H9 (cell line): ENCODE data around the gene ICOSLG. TPM values are rescaled to one million over a fixed set of nuclear protein-coding genes. Genes with fewer than 3 reads are reported as not detected.

Experiments
- DNase-seq: peaks from one replicate; pipeline ENCODE4 v3.0.0-alpha.2; 2017
- H2AFZ ChIP-seq: one replicate; pipeline ENCODE4 v1.6.1; 2013; ENCODE audit warnings: mild to moderate bottlenecking, low read length, control low read depth, moderate library complexity
- H2AK5ac ChIP-seq: 2 replicates; pipeline ENCODE4 v1.6.1; 2013; ENCODE audit warnings: low read length, control low read depth, mixed read lengths; ENCODE audit not compliant: insufficient read length
- H2BK120ac ChIP-seq: one replicate; pipeline ENCODE4 v1.6.1; 2013; ENCODE audit warnings: low read depth, mild to moderate bottlenecking, low read length, control low read depth, inconsistent platforms; ENCODE audit not compliant: poor library complexity, severe bottlenecking
- H2BK12ac ChIP-seq: 2 replicates; pipeline ENCODE4 v1.6.1; 2013; ENCODE audit warnings: low read length, control low read depth, mixed read lengths, low read depth; ENCODE audit not compliant: insufficient read length
- H2BK15ac ChIP-seq: 2 replicates; pipeline ENCODE4 v1.6.1; 2013; ENCODE audit warnings: low read depth, low read length, control low read depth
- H2BK20ac ChIP-seq: one replicate; pipeline ENCODE4 v1.6.1; 2013; ENCODE audit warnings: low read depth, mild to moderate bottlenecking, low read length, control low read depth, inconsistent platforms; ENCODE audit not compliant: poor library complexity, severe bottlenecking
- H2BK5ac ChIP-seq: 2 replicates; pipeline ENCODE4 v1.6.1; 2013; ENCODE audit warnings: low read length, control low read depth, mixed read lengths; ENCODE audit not compliant: insufficient read length
- H3K14ac ChIP-seq: 2 replicates; pipeline ENCODE4 v1.6.1; 2013; ENCODE audit warnings: low read length, control low read depth; ENCODE audit not compliant: insufficient read depth
- H3K18ac ChIP-seq: 2 replicates; pipeline ENCODE4 v1.6.1; 2013; ENCODE audit warnings: low read depth, mild to moderate bottlenecking, mixed read lengths, low read length, control low read depth; ENCODE audit not compliant: insufficient read length
- H3K23ac ChIP-seq: 2 replicates; pipeline ENCODE4 v1.6.1; 2013; ENCODE audit warnings: low read length, control low read depth, mixed read lengths, low read depth; ENCODE audit not compliant: insufficient read length
- H3K23me2 ChIP-seq: 2 replicates; pipeline ENCODE4 v1.6.1; 2013; ENCODE audit warnings: low read depth, mild to moderate bottlenecking, mixed read lengths, low read length, control low read depth; ENCODE audit not compliant: insufficient read length, poor library complexity, severe bottlenecking
- H3K27ac ChIP-seq: 2 replicates; pipeline ENCODE4 v1.5.1; 2013; ENCODE audit warnings: low read length, control low read depth, mixed read lengths, low read depth; ENCODE audit not compliant: insufficient read length
- H3K27me3 ChIP-seq: 2 replicates; pipeline ENCODE4 v1.6.1; 2013; ENCODE audit warnings: low read length, control low read depth, inconsistent platforms; ENCODE audit not compliant: insufficient read depth
- H3K4ac ChIP-seq: 2 replicates; pipeline ENCODE4 v1.6.1; 2013; ENCODE audit warnings: low read depth, mild to moderate bottlenecking, control low read depth, inconsistent platforms, low read length, moderate library complexity
- H3K4me1 ChIP-seq: 2 replicates; pipeline ENCODE4 v1.6.1; 2013; ENCODE audit warnings: low read length, control low read depth, inconsistent platforms; ENCODE audit not compliant: insufficient read depth
- H3K4me2 ChIP-seq: 2 replicates; pipeline ENCODE4 v1.6.1; 2013; ENCODE audit warnings: low read length, control low read depth, mixed read lengths; ENCODE audit not compliant: insufficient read length, insufficient read depth
- H3K56ac ChIP-seq: 2 replicates; pipeline ENCODE4 v1.6.1; 2013; ENCODE audit warnings: low read depth, mild to moderate bottlenecking, mixed read lengths, low read length, control low read depth; ENCODE audit not compliant: insufficient read length
- H3K79me1 ChIP-seq: 2 replicates; pipeline ENCODE4 v1.6.1; 2013; ENCODE audit warnings: low read depth, mild to moderate bottlenecking, moderate library complexity, low read length, control low read depth, inconsistent platforms; ENCODE audit not compliant: insufficient read depth, poor library complexity, severe bottlenecking
- H3K79me2 ChIP-seq: 2 replicates; pipeline ENCODE4 v1.6.1; 2013; ENCODE audit warnings: low read length, control low read depth, inconsistent platforms; ENCODE audit not compliant: insufficient read depth
- H3K9ac ChIP-seq: 2 replicates; pipeline ENCODE4 v1.6.1; 2013; ENCODE audit warnings: low read length, control low read depth, mixed read lengths; ENCODE audit not compliant: insufficient read length; ENCODE audit errors: extremely low read depth
- H3K9me3 ChIP-seq: one replicate; pipeline ENCODE4 v1.6.1; 2013; ENCODE audit warnings: low read depth, low read length, inconsistent platforms; ENCODE audit not compliant: control insufficient read depth
- H3T11ph ChIP-seq: one replicate; pipeline ENCODE4 v1.6.1; 2013; ENCODE audit warnings: mild to moderate bottlenecking, low read length, control low read depth, inconsistent platforms
- H4K20me1 ChIP-seq: one replicate; pipeline ENCODE4 v1.6.1; 2013; ENCODE audit not compliant: control insufficient read depth, insufficient read length, insufficient read depth
- H4K5ac ChIP-seq: 2 replicates; pipeline ENCODE4 v1.6.1; 2013; ENCODE audit warnings: low read depth, mild to moderate bottlenecking, mixed read lengths, low read length, control low read depth; ENCODE audit not compliant: insufficient read length
- H4K8ac ChIP-seq: replicated peaks from 2 replicates; pipeline ENCODE4 v1.6.1; 2013; ENCODE audit warnings: low read length, control low read depth, mixed read lengths, low read depth; ENCODE audit not compliant: insufficient read length
- H4K91ac ChIP-seq: 2 replicates; pipeline ENCODE4 v1.6.1; 2013; ENCODE audit warnings: low read depth, mild to moderate bottlenecking, moderate library complexity, mixed read lengths, low read length, control low read depth; ENCODE audit not compliant: insufficient read length
- H3K27ac Mint-ChIP-seq, 3 experiments: 2 replicates in 2 of 3; 3 replicates in 1 of 3; pipeline ENCODE4 v1.8.0; 2020 to 2021; ENCODE audit warnings: mixed read lengths in 3 of 3, mild to moderate bottlenecking in 1 of 3, moderate library complexity in 1 of 3
- H3K27me3 Mint-ChIP-seq: 2 replicates; pipeline ENCODE4 v1.8.0; 2021; ENCODE audit warnings: low read depth, mild to moderate bottlenecking, moderate library complexity, mixed read lengths
- H3K36me3 Mint-ChIP-seq, 3 experiments: 2 replicates in 2 of 3; 3 replicates in 1 of 3; pipeline ENCODE4 v1.8.0; 2020 to 2021; ENCODE audit warnings: low read depth in 3 of 3, mixed read lengths in 3 of 3; ENCODE audit not compliant: insufficient read depth in 1 of 3
- H3K4me1 Mint-ChIP-seq, 2 experiments: 2 replicates each; pipeline ENCODE4 v1.8.0; 2020; ENCODE audit warnings: mixed read lengths in 2 of 2
- H3K4me3 Mint-ChIP-seq, 2 experiments: 2 replicates in 1 of 2; 3 replicates in 1 of 2; pipeline ENCODE4 v1.8.0; 2020 to 2021; ENCODE audit warnings: mild to moderate bottlenecking in 2 of 2, mixed read lengths in 2 of 2, moderate library complexity in 1 of 2
- H3K9me3 Mint-ChIP-seq, 2 experiments: 2 replicates in 1 of 2; 3 replicates in 1 of 2; pipeline ENCODE4 v1.8.0; 2020; ENCODE audit warnings: mild to moderate bottlenecking in 2 of 2, mixed read lengths in 2 of 2, moderate library complexity in 1 of 2
- CTCF ChIP-seq: fragments of 200-600 bp; sonication (generic); conservative IDR thresholded peaks from 3 replicates; pipeline ENCODE4 v1.8.0; 2021; ENCODE audit warnings: antibody characterized with exemption, mild to moderate bottlenecking
- WGBS: extraction: QIAGEN DNeasy Blood & Tissue Kit; methylation state at CpG from one replicate; pipeline ENCODE4 v1.1.7; 2013; ENCODE audit warnings: missing lambda C conversion rate, low lambda C conversion rate, mixed read lengths; ENCODE audit not compliant: insufficient read length; ENCODE audit errors: extremely low coverage; 5-methylcytosine and 5-hydroxymethylcytosine counted together
- total RNA-seq: library from RNA; stranded (reverse); gene quantifications from 2 replicates; pipeline ENCODE4 v1.2.1, GENCODE V29; 2021

Gene ICOSLG
- total RNA-seq, 1 experiment from 2014 or later, result 6.8 TPM

- H3K14ac ChIP-seq, result no peak overlapping the region
- H3K4ac ChIP-seq, result no peak overlapping the region
- H3K79me2 ChIP-seq, result no peaks in the 10 kb centered on the region
- no peak overlapping the region for H4K5ac ChIP-seq
- no peak overlapping the region for H3K27ac ChIP-seq
- Mint-ChIP-seq H3K4me3 (no peak overlapping the region), H3K9me3 (no peaks in the 10 kb centered on the region), H3K36me3 (no peaks in the 10 kb centered on the region; a peak in 1 of 7 replicates), H3K4me1 (peaks cover 5 to 8% of the 10 kb centered on the region in 2 experiments), H3K27me3 (peaks cover 10% of the 10 kb centered on the region), H3K27ac (no peak overlapping the region)
- H3K27me3 ChIP-seq, result no peaks in the 10 kb centered on the region
- H4K8ac ChIP-seq, result no peak overlapping the region
- no peak overlapping the region for H2BK20ac ChIP-seq
- WGBS, result no CpG with 5 or more reads among the region's 12 CpGs
- no peak overlapping the region for H4K91ac ChIP-seq
- no peak overlapping the region for H2AK5ac ChIP-seq
- H3K79me1 ChIP-seq, result no peaks in the 10 kb centered on the region
- no peak overlapping the region for H2BK15ac ChIP-seq
- H3K56ac ChIP-seq, result no peak overlapping the region
- no peak overlapping the region for H3K9ac ChIP-seq
- no peaks in the 10 kb centered on the region for H3K23me2 ChIP-seq
- H3K23ac ChIP-seq, result no peak overlapping the region
- no peaks in the 10 kb centered on the region for H3K9me3 ChIP-seq
- no peak overlapping the region for H3T11ph ChIP-seq
- no peak for DNase-seq
- H3K4me1 ChIP-seq, result no peaks in the 10 kb centered on the region; the same call in 1 of the 2 replicates
- H4K20me1 ChIP-seq, result no peaks in the 10 kb centered on the region
- no peak overlapping the region for H3K4me2 ChIP-seq
- no peak overlapping the region for H2BK12ac ChIP-seq
- no peak overlapping the region for H2AFZ ChIP-seq
- no peak overlapping the region for H2BK5ac ChIP-seq
- no peak overlapping the region for H3K18ac ChIP-seq
- no peak overlapping the region for H2BK120ac ChIP-seq
- TF ChIP-seq CTCF, result no peak
Observed at GRCh38 chr21:44262338-44263056, 21.8 kb upstream of the ICOSLG start.
